Testis (tissue), 3 donors: ENCODE measurements around the gene DPP6. TPM values are rescaled to one million over a fixed set of nuclear protein-coding genes. Genes with fewer than 3 reads are reported as not detected.

Source experiments
- DNase-seq: peaks from one replicate; pipeline ENCODE4 v3.0.0-alpha.2; 2019
- H3K27ac ChIP-seq, 2 donors: fragments of 200-600 bp; sonication (generic); one replicate each; pipeline ENCODE4 v1.5.1; 2019
- H3K27me3 ChIP-seq: fragments of 200-600 bp; sonication (generic); one replicate; pipeline ENCODE4 v1.5.1; 2019
- H3K36me3 ChIP-seq: fragments of 200-600 bp; sonication (generic); one replicate; pipeline ENCODE4 v1.5.1; 2017; ENCODE audit warnings: low read depth; ENCODE audit errors: missing control alignments
- H3K4me1 ChIP-seq: fragments of 200-600 bp; sonication (generic); one replicate; pipeline ENCODE4 v1.5.1; 2019
- H3K4me3 ChIP-seq, 2 donors: fragments of 200-600 bp; sonication (generic); one replicate each; pipeline ENCODE4 v1.5.1; 2017 to 2019
- H3K9me3 ChIP-seq: fragments of 200-600 bp; sonication (generic); one replicate; pipeline ENCODE4 v1.5.1; 2017
- CTCF ChIP-seq, 3 experiments: fragments of 450-650 bp in 2 of 3; fragments of 200-600 bp in 1 of 3; sonication (generic) in 1 of 3; IDR thresholded peaks; one replicate each; pipeline ENCODE4 v1.5.1; 2016 to 2019; ENCODE audit warnings: antibody characterized with exemption in 3 of 3, mild to moderate bottlenecking in 2 of 3, moderate library complexity in 1 of 3
- POLR2A ChIP-seq: fragments of 450-650 bp; IDR thresholded peaks from one replicate; pipeline ENCODE4 v1.6.1; 2017; ENCODE audit warnings: antibody characterized with exemption, mild to moderate bottlenecking, moderate library complexity
- WGBS, 2 donors: methylation state at CpG; one replicate each; pipeline ENCODE4 v1.1.5; 2018; 5-methylcytosine and 5-hydroxymethylcytosine counted together
- intact Hi-C: fragments of 100-400 bp; cut with DNase I; formaldehyde crosslinking; loops from one replicate; pipeline ENCODE4 v1.15.1; 2023; ENCODE audit warnings: low total_unique reads
- polyA plus RNA-seq: library from polyadenylated mRNA; stranded (reverse); fragments of 350-450 nt; fragmentation: Illumina TruSeq; extraction: RNeasy Lipid Tissue Mini Kit (QIAGEN cat#74804); gene quantifications from one replicate; pipeline ENCODE4 v1.2.3, GENCODE V29; 2014; ENCODE audit warnings: low read depth, low replicate concordance; ENCODE audit not compliant: insufficient read depth
- total RNA-seq, 2 donors: library from RNA; depleted of rRNA; stranded (reverse); fragments of >200 nt; gene quantifications; one replicate each; pipeline ENCODE4 v1.2.3, GENCODE V29; 2016

DPP6 gene
- total and polyA plus RNA-seq, 3 donors from 2014 or later: 26.0 to 78.3 (median 52.8) TPM

DNA sequence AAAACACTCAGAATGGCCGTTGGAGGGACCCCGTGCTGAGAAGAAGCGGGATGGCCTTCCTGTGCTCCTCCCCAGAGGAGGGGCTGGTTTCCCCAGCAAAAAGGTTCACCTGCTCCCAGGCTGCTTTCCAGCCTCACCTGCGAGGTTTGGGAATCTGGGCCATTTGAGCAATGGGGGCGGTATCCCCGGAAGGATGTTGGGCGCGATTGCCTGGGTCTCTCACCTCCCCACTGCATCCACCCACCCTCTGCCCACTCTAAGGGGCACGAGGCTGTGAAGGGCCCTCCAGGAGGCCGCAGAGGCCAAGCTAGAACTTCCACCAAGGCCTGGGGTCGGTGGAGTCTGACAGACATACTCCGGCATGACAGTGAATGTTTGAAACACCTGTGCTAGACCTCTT is 803.2 kb downstream of the DPP6 start:
- H3K36me3 ChIP-seq: no peaks in the 10 kb centered on the region
- H3K4me1 ChIP-seq: no peaks in the 10 kb centered on the region
- TF ChIP-seq CTCF (IDR thresholded peaks at IDR 0.05) (no peak), POLR2A (no peak)
- H3K27ac ChIP-seq: no peak overlapping the region
- no peak overlapping the region for H3K4me3 ChIP-seq
- 90 to 91% methylated on average over 12 of the region's 12 CpGs for WGBS, 2 donors
- DNase-seq: no peak
- intact Hi-C loops: no loop called here
- no peaks in the 10 kb centered on the region for H3K27me3 ChIP-seq
- no peaks in the 10 kb centered on the region for H3K9me3 ChIP-seq

DNA sequence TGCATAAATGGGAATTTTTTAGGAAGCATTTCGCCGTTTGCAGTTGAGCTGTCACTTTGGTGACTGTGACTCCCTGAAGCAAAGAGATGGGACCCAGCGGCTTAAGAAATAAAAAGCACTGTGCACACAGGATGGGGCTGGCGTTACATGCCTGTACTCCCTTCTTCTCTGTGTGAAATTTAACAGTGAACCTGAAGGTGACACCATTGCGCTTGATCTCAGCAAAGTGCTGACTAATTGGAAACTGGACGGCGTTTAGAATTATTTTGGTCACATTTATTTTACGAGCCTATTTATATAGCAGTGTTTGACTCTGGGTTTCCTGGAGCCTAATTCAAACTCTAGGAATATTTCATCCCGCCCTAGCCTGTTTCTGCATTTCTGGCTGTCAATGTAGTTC is 804.5 kb downstream of the DPP6 start:
- no peak for DNase-seq
- no peak overlapping the region for H3K4me3 ChIP-seq
- no peaks in the 10 kb centered on the region for H3K9me3 ChIP-seq
- H3K27me3 ChIP-seq: no peaks in the 10 kb centered on the region
- WGBS, 2 donors: 83 to 88% methylated on average over 9 of the region's 9 CpGs
- no peaks in the 10 kb centered on the region for H3K36me3 ChIP-seq
- TF ChIP-seq CTCF (IDR thresholded peaks at IDR 0.05) (no peak), POLR2A (no peak)
- no peak overlapping the region for H3K27ac ChIP-seq
- H3K4me1 ChIP-seq: no peaks in the 10 kb centered on the region
- intact Hi-C loops: no loop called here

DNA sequence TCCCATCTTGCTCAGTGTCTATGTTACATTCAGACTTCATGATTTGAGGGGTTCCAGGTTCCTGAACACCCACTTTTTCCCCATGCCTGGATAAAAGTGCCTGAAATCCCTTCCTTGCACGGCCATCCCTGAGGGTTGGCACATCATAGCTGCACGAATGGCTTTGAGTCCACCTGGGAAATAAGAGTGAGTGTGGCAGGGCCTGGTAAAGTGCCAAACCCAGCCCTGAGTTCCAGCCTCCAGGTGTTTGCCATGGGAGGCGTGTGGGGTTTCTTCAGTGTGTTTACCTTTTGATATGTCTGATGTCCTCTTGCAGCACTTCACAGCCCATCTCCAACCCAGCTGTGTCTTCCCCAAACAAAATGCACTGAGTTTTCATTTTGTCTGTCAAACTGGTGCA is 805.0 kb downstream of the DPP6 start:
- Histone ChIP-seq H3K27ac (no peak overlapping the region), H3K27me3 (no peaks in the 10 kb centered on the region), H3K9me3 (no peaks in the 10 kb centered on the region), H3K36me3 (no peaks in the 10 kb centered on the region), H3K4me3 (no peak overlapping the region), H3K4me1 (no peaks in the 10 kb centered on the region)
- no peak for DNase-seq
- intact Hi-C loops: no loop called here
- WGBS, 2 donors: 89 to 100% methylated on average over 1 to 3 of the region's 3 CpGs
- no peak for TF ChIP-seq CTCF (IDR thresholded peaks at IDR 0.05)
- TF ChIP-seq POLR2A: no peak

- no peak overlapping the region for H3K4me3 ChIP-seq
- intact Hi-C loops: no loop called here
Measured at GRCh38 chr7:154857728-154858681, 805.8 kb downstream of the DPP6 start.

More at GRCh38 chr7:154857728-154858681, 805.8 kb downstream of the DPP6 start:
- 89 to 92% methylated on average over 10 to 27 of the region's 27 CpGs for WGBS, 2 donors
- no peak for DNase-seq
- Histone ChIP-seq H3K36me3 (no peaks in the 10 kb centered on the region), H3K4me1 (no peaks in the 10 kb centered on the region), H3K27me3 (no peaks in the 10 kb centered on the region), H3K9me3 (no peaks in the 10 kb centered on the region), H3K27ac (no peak overlapping the region)
- no peak for TF ChIP-seq POLR2A
- TF ChIP-seq CTCF (IDR thresholded peaks at IDR 0.05): no peak
